GM19438 (cell line): ENCODE results near the gene SHC1.
"Not testable (repeated sequence)": the region's sequence is repeated elsewhere in the genome, so short reads cannot be mapped to it uniquely, and the experiment has no call there.

Experiments
- ATAC-seq: cut with Tn5 transposase; IDR thresholded peaks from one replicate; pipeline ENCODE4 v1.9.1; 2021; ENCODE audit warnings: low read depth; ENCODE audit not compliant: unreplicated experiment

The SHC1 gene

DNA sequence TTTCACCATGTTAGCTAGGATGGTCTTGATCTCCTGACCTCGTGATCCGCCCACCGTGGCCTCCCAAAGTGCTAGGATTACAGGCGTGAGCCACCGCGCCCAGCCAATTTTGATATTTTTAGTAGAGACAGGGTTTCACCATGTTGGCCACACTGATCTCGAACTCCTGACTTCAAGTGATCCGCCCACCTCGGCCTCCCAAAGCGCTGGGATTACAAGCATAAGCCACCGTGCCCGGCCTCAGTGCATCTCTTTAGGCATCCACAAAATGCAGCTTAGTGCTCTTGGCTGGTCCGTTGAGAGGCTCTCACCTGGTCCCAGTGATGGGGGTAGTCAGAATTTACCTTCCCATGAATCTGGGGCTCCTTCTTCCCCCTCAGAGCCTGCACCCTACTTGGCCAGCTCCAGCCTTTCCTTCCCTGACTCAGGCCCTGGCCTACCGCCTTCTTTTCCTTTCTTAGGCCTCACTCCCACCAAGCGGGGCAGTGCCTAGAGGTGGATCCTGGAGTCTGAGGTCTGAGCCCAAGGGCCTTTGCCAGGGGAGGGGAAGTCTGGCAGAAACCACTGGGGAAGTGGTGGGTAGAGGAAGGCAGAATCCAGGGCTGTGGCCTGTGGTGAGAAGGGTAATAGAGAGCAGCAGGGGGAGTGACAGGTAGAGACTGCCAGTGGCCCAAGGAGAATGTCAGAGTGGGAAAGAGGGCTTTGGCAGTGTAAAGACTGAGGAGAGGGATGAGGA is 26.6 kb upstream of the SHC1 start:
- no peak for ATAC-seq

DNA sequence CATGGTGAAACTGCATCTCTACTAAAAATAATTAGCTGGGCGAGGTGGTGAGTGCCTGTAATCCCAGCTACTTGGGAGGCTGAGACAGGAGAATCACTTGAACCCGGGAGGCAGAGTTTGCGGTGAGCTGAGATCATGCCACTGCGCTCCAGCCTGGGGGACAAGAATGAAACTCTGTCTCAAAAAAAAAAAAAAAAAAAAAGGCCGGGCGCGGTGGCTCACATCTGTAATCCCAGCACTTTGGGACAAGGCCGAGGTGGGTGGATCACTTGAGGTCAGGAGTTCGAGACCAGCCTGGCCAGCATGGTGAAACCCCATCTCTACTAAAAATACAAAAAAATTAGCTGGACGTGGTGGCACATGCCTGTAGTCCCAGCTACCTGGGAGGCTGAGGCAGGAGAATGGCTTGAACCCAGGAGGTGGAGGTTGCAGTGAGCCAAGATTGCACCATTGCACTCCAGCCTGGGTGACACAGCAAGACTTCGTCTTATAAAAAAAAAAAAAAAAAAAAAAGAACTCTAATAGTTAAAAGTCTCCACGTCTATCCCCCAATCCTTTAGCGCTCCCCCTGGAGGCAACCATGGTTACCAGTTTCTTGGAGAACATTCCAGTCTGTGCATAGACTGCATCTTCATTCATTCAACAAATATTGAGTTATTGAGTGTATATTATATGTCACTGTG is 24.9 kb upstream of the SHC1 start:
- ATAC-seq = not testable (repeated sequence)

DNA sequence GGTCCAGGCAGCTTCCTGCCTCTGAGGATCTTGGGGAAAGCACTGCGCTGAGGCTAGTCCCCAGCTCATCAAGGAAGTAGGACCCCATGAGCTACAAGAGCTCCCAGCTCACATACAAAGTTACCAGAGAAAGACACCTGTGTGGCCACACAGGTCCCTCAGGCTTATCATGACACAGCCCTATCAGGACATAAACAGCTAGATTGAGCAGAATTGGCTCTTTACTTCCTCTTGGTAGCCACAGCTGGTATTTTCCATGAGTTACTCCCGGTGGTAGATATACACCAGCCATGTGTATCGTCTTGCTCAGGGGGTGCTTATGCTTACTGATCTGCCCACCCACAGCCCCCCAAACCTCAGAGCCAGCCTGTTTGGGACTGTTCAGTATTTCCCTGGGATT is 24.0 kb upstream of the SHC1 start:
- ATAC-seq = no peak

DNA sequence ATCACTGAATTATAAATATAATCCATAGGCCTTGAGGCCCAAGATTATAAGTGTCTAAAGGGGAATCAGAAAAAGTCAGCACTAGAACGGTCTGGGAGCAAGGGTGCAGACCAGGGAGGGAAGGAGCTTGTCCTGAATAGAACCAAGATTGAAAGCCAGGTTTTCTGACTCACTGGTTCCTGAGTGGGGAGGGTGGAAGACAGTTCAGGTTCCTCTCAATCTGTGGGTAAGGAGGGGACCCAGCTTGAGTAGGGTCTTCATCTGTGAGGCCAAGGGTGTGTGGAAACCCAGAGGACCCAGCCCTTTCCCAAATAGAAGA is 23.7 kb upstream of the SHC1 start:
- no peak for ATAC-seq

DNA sequence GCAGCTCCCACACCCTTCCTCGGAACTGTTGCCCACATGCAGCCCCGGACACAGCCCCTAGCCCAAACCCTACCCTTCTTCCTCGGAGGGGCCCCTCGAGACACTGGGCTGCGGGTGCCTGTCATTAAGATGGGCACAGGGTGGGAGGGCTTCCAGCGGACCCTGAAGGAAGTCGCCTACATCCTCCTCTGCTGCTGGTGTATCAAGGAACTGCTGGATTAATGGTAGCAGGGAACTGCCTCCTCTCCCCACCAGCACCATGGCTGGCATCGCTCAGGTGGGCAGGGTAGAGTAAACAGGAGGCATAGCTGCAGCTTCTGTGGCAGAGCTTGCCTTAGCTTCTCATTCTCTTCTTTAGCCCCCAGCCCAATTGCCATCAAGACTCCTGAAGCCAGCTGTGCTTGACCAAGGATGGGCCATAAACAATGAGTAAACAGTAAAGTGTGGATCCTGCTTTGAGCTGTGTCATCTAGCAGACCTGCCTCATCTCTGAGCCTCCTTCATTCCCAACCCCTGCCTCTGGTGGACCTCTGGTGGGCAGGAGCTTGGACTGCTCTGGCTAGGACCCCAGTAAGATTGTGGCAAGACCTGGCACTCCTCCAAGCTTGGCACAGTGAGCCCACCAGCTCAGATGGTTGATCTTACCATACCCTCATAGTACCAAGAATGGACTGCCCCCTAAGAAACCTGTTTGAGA is 23.2 kb upstream of the SHC1 start, which contains the start of gene LENEP:
LENEP (plus strand) TSS at position 15 of the 697 bp plus-strand sequence; CDS start at position 37, 22 bp downstream.
- no peak for ATAC-seq

DNA sequence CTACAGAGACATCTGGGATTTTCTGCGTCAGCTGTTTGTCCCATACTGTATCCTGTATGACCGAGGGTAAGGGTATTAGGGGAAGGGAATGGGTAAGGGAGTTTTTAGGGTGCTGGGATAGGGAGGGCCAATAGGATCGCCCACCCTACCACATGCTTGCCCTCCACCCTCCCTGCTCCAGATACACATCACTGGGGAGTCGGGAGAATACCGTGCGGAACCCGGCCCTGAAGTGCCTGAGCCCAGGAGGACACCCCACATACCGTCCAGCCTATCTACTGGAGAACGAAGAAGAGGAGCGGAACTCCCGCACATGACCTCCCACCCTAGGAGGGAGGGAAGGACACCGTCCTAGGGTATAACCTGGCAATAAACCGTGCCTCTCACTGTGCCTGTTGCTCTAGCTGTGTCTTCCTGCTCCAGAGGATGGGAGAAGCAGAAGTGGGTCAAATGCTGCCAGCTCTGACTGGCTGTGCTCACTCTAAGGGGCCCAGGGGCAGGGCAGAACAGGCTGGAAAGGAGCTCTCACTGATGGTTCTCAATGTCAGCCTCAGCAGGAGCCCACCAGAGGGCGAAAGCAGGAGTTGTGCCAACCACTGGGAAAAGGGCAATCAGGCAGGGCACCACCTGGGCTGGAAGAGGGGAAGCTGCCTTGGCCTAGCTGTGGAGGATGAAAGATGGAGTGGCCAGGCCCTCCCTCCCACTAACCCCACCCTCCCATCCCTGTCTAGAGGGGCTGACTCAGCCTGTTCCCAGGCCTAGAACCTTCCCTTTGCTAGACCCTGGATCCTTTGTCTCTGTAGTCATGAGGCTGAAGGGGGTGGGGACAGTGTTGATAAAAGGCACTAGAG is 22.4 kb upstream of the SHC1 start:
- ATAC-seq = no peak

DNA sequence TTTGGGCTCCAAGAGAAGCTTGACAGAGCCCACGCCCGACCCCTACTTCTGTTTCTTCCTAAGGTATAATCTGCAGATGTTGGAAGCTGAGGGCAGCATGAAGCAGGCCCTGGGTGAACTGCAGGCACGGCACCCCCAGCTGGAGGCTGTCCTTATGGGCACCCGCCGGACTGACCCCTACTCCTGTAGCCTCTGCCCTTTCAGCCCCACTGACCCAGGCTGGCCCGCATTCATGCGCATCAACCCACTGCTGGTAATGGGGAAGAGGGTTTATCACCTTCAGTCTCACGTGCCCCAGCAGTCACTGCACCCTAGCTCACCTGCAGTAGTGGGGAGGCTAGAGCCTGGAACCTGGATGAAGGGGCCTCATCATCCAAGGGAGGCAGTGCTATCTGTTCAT is 19.7 kb upstream of the SHC1 start:
- ATAC-seq = no peak

DNA sequence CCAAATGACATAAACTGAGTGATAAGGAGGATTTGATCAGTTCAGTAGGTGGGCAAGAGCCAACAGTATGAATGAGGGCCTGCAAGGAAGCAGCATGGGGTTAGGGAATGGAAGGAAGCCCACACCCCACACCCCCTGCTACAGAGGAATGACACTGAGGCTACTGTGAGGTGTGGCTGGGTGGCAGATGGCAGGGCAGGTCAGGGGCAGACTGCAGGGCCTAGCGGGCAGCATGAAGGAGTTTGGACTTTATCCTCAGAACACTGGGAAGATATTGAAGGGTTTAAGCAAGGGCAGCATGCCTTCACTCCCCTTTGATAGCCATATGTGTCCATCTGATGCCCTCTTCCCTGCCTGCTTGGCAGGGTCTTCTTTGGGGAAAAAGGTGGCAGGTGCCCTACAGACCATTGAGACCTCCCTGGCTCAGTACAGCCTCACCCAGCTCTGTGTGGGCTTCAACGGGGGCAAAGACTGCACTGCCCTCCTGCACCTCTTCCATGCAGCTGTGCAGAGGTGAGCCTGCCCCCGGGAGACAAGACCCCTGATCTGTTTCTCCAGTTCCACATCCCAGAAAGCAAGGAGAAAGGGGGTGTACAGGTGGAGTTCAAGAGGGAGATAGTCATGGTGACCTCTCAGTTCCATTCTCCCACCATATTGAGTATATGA is 18.8 kb upstream of the SHC1 start:
- no peak for ATAC-seq

DNA sequence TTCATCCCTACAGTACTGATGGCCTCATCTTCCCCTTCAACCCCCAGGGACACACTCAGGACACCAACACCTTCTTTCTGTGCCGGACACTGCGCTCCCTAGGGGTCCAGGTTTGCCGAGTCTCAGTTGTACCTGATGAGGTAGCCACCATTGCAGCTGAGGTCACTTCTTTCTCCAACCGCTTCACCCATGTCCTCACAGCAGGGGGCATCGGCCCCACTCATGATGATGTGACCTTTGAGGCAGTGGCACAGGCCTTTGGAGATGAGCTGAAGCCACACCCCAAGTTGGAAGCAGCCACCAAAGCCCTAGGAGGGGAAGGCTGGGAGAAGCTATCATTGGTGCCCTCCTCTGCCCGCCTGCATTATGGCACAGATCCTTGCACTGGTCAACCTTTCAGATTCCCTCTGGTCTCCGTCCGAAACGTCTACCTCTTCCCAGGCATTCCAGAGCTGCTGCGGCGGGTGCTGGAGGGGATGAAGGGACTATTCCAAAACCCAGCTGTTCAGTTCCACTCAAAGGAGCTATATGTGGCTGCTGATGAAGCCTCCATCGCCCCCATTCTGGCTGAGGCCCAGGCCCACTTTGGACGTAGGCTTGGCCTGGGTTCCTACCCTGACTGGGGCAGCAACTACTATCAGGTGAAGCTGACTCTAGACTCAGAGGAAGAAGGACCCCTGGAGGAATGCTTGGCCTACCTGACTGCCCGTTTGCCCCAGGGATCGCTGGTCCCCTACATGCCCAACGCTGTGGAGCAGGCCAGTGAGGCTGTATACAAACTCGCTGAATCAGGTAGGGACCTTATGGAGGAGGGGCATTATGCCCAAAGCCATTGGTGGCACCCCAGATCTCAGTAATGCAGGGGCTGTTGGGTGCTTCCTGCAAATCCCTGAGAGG is 17.8 kb upstream of the SHC1 start:
- ATAC-seq = no peak

DNA sequence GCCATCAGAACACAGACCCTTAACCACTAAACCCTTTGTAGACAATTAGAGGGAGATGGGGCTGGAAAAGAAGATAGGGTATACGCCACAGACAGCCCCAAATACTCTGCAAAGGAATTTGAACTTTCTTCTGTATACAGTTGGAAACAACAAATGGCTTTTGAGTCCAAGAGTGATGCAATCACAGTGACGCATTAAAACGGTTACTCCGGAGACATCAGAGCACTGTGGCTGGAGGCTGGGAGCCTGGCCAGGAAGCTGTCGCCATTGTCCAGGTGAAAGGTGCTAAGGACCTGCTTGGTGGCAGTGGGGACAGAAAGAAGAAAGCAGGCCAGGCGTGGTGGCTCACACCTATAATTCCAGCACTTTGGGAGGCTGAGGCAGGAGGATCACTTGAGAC is 16.8 kb upstream of the SHC1 start:
- ATAC-seq = no peak

DNA sequence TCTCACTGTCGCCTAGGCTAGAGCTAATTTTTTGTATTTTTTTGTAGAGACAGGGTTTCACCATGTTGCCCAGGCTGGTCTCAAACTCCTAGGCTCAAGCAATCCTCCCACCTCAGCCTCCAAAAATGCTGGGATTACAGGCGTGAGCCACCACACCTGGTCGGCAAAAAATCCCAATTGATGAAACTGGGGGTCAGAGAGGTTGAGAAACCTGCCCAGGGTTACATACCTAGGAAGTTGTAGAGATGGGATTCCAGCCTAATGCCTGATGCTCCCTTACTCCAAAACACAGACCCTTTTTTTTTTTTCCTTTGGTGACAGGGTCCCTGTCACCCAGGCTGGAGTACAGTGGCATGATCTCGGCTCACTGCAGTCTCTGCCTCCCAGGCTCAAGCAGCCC is 16.2 kb upstream of the SHC1 start:
- ATAC-seq = not testable (repeated sequence)

DNA sequence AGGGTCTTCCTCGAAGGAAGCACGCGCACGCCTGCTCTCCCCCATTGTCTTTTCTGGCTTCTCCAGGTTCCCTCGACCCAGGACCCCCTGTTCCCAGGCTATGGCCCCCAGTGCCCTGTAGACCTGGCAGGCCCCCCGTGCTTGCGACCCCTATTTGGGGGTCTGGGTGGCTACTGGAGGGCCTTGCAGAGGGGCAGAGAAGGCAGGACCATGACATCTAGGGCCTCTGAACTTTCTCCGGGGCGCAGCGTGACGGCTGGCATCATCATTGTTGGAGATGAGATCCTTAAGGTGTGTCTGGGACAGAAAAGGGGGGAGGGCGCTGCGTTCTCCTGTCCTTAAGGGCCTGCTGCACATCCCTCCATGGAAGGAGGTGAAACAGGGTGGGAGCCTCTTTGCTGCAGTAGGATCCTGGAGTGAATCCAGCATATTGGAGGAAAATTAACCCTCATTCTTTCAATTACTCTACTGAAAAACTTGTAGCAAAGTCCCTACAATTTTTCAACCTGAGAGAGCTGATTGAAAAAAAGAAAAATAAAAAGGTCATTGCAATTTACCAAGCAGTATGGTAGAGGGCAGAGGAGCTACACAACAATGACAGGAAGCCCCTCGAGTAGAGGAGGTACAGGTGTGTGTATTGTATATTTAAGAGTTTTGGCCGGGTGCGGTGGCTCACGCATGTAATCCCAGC is 13.4 kb upstream of the SHC1 start:
- ATAC-seq = no peak

DNA sequence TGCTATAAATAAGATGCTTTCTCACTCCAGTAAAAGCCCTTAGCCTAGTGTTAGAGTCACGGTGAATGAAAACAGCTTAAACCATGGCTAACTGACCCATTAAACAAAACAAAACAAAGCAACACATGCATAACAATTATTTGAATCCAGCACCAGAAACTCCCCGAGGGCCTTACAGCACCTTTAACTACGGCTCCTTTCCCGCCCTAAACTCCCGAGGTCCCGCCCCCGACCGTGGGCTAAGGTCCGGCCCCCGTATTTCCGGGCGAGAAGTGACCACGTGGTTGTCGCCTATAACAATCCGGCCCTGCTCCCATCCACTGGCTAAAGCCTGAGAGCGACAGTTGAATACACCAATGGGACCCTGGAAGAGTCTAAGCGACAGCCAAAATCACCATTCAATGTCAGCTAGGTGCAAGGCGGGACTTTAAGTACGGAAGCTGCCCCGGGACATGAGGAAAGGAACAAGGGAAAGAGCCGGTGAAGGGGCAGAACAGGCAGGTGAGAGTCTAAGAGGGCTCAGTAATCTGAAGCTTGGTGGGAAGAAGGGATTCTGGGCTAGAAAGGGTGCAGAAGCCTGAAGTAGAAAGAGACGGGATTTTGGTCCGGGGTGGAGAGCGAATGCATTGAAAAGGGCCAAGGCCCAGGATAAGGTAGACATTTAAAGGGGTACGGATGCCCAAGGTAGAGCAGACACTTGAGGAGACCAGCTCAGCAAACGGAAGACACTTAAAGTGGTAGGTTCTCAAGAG is 12.5 kb upstream of the SHC1 start, which contains the start of gene FLAD1:
FLAD1 (plus strand) TSS at position 448 of the 752 bp plus-strand sequence. CDS start 351 bp downstream, outside the sequence.
- peak; percentile 98 for ATAC-seq

DNA sequence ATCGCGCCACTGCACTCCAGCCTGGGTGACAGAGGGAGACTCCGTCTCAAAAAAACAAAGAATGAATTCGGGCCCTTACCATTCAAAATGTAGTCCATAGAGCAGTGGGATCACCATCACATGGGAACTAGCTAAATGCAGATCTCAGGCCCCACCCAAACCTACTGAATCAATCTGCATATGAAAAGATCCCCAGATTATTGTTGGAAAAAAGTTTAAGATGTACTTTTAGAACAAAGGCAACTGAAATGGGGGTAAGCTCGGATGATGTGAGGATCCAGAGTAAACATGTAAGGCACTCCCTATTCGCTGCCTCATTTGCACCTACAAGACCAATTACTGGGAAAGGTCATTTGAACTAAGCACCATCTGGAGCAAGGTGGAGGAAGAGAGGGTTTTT is 11.8 kb upstream of the SHC1 start:
- ATAC-seq = no peak

DNA sequence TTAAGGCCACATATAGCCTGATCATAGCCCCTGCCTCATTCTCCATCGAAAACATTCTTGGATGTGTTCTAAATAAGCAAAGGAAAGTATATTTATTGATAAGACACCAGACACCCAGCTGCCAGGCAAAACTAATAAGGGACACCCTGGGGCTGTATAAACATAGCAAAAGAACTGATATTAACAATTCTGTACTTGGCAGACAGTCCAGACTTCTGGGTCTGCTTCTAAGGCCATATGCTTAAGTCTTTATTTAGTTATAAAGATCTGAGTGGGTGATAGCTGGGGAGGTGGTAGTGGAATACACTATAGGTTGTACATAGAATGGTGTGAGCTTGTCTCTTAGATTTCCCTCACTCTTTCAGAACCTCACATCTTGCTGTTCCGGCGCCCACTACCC is 7.8 kb upstream of the SHC1 start:
- ATAC-seq = no peak

DNA sequence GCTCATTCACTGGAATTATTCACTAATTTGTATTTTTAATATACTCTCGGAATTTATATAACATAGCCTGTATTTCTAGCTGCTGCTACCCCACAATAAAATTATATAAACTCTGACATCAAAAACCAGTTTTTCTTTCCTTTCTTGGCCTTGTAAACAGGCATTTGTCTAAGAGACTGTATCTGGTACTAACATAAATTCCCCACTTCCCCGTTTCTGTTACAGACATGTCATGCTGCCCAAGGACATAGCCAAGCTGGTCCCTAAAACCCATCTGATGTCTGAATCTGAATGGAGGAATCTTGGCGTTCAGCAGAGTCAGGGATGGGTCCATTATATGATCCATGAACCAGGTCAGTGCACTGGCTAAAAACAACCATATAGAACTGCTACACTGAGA is 7.2 kb upstream of the SHC1 start:
- ATAC-seq = not testable (repeated sequence)

DNA sequence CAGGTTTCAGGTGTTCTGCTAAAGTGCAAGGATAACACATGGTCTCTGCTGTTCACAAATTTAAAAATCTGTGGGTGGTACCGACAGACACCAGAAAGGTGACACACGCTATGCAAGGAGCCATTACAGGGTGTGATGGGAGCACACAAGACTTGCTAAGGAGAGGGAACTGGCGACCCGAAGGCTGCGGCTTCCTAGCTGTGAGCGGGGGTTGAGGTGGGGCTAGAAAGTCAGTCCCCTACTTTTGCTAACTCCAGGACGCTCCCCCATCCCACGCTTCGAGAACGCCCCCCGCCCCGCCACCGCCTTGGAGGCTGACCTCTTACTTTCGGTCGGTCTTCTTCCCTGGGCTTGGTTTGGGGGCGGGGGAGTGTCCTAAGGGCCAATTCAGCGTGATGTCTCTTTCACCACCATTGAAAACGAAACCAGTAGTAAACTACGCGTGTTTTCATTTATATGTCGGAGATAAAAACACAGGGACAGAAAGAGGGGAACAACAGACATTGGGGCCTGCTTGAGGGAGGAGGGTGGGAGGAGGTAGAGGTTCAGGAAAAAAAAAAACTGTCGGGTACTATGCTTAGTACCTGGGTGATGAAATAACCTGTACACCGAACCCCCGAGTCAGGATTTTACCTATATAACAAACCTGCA is 5.0 kb upstream of the SHC1 start:
- no peak for ATAC-seq
